GM11168 (cell line): ENCODE data around the gene CNOT1.

ENCODE experiments used
- in situ Hi-C: fragments of 300-500 bp; cut with MboI; formaldehyde crosslinking; loops from one replicate; pipeline ENCODE4 v1.12.0; 2022; ENCODE audit warnings: low sequenced_read_pairs; ENCODE audit not compliant: unreplicated experiment

CNOT1 gene

DNA sequence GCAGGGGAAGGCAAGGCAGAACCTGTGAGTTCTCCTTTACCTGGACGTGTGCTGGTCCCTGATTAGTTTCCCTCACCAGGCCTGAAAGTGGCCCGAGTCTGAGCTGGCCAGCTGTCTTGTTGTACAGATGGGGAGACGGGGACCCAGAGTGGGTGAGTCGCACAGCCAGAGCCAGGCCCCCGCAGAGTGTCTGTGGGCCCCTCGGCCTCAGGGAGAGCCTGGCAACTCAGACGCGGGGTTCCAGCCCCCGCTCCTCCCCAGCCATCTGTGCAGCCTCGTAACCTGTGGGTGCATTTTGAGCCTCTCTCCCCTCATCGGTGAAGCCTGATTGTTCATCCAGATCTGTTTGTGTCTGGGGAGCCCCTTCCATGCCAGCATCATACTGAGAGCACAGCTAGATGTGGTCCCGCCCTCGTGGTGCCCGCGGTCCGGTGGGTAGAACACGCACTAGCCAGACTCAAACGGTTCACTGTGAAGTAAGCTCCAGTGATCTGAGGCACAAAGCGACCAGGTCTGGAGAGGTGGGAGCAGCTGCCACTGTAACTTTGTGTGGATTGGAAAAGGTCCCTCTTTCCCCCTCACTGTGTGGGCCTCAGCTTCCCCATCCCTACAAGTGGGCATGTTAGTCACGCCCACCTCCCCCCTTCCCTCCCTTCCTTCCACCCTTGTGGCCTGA is 135.7 kb downstream of the CNOT1 start:
- in situ Hi-C loops, result loop anchor here (5.0 kb wide), 1 partner anchor 162 kb away; no protein-coding TSS in a partner anchor

DNA sequence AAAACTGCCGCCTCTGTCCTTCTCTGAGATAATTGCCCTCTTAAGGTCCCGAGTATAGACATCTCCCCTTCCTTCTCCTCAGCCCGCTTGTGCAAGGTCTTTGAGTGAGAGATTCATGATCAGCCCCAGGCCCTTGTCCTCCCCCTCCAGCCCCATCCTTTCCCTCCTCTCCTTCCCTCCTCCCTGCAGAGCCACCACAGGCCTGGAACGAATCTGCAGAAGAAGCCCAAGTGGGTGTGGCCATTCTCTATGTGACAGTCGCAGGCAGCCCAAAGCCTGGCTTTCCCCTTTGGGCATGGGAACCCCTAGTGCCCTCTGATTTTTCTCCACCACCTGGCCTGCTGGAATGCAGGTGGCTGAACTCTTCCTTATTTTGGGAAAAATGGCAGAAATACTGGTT is 136.9 kb downstream of the CNOT1 start:
- in situ Hi-C loops, result loop anchor here (5.0 kb wide), 1 partner anchor 160 kb away; no protein-coding TSS in a partner anchor

DNA sequence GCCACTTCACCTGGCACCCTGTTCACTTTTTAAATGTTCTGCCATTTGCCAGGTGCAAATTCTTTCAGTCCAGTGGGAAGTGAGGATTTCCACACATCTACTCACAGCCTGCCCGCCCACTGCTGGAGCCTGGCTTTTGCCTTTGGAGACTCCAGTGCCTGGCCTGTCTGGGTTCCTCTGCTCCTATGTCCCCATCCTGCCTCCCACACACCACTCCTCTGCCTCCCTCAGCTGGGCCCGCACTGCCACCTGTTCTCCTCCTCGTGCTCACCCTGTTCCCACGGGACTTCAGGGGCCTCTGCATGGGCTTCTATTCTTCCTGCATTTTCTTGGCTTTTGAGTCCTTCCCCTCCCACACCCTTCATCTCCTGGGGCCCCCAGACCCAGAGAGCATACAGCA is 137.6 kb downstream of the CNOT1 start:
- in situ Hi-C loops, result loop anchor here (5.0 kb wide), 1 partner anchor 160 kb away; no protein-coding TSS in a partner anchor

DNA sequence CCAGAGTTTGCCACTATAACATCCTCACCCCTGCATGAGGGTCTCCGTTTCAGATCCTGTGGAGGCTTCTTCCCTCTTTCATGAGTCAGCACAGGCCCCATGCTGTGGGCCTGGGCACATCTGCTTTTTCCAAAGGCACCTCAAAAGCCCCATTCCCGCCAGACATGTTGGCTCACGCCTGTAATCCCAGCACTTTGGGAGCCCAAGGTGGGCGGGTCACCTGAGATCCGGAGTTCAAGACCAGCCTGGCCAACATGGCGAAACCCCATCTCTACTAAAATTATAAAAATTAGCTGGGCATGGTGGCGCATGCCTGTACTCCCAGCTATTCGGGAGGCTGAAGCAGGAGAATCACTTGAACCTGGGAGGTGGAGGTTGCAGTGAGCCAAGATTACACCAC is 139.1 kb downstream of the CNOT1 start:
- in situ Hi-C loops, result loop anchor here (5.0 kb wide), 1 partner anchor 158 kb away; no protein-coding TSS in a partner anchor

DNA sequence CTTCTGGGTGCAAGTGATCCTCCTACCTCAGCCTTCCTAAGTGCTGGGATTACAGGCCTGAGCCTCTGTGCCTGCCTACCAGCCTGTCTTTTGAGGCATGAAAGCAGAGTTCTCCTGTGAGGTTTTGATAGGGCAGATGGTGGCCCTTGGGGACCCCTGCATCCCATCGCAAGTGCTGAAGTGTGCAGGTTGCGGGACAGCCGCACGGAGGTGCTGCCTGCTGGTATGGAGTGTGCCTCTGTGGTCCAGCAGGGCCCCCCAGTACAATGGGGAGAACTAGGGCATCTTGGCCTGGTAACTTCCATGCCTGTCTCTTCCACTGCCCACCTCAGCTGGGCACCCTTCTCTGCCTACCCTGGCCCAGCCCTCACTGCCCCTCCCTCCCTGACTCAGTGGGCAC is 139.6 kb downstream of the CNOT1 start:
- in situ Hi-C loops, result loop anchor here (5.0 kb wide), 1 partner anchor 158 kb away; no protein-coding TSS in a partner anchor

DNA sequence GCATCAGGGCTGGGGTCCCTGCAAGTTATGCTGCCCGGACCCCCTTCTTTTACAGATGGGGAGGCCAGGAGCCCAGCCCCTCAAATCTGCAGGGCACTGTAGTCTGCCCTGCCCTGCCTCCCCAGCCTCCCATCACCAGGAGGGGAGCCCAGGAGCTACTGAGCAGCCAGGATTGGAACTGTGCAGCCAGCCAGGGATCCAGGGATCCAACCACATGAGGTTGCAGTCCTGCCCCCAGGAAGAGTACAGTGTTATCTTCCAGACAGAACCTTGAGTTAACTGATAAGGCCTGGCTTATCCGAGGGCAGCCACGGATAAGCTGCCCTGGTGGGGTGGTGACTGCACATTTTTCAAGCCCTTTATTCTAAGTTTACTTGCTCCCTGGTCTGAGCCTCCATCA is 141.1 kb downstream of the CNOT1 start:
- in situ Hi-C loops, result no loop called here

DNA sequence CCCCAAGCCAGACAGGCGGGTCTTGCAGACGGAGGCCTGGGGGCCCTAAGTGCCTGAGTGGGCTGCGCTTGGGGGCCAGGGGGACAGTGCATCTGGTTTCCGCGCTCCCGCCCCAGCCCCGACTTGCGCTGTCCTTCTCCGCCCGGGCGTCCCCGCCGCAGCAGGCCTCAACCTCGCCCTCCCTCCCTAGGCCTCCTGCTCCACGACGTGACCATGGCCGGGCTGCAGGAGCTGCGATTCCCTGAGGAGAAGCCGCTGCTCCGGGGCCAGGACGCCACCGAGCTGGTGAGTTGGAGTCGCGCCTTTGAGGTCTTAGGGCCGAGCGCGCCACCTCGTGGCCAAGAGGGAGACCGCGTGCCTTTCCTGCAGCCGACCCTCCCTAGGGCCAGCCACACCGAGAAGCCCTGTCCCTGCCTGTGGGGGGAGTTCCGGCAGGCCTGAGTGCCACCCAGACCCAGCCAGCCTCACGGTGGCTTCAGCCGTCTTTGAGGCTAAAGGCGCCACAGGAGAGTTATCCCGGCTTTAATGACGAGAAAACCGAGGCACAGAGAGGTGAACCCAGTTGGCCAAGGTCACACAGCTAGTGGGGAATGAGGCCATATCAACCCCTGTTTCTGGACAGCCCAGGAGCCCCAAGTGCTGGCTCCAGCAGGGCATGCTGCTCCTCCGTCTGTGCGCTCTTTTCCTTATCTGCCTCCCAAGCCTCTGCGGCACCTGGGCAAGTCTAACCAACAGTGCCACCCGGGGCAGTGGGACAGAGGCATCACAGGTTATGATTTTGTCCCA is 141.9 kb downstream of the CNOT1 start:
- in situ Hi-C loops, result no loop called here

DNA sequence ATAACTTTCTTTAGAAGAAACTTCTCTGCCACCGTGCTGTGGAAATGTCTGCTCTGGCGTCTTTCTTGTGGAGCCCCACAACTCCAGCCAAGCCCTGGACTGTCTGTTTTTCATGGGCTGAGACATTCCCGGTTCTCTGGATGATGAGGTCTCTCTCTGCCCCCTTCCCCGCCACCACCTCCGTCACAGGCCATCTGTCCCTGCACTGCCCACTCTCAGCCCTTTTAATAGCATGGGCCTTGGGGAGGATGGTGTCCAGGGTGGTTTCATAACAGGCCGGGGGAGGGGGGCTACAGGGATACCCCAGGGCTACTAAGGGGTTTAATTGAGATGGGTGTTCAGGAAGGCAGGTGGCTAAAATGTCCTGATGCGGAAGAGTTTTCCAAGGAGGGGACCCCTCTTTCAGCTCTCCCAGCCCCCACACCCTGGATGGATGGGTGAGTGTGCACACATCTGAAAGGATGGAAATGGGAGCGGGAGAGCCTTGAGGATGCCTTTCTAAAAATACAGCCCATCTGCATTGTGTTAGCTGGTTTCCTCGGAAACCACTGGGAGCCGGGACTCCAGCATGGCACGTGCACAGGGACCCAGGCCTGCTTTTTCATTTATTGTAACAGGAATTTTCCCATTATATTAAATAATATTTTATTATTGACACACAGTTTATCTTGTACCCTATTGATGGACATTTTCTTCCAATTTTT is 144.3 kb downstream of the CNOT1 start:
- in situ Hi-C loops, result no loop called here

DNA sequence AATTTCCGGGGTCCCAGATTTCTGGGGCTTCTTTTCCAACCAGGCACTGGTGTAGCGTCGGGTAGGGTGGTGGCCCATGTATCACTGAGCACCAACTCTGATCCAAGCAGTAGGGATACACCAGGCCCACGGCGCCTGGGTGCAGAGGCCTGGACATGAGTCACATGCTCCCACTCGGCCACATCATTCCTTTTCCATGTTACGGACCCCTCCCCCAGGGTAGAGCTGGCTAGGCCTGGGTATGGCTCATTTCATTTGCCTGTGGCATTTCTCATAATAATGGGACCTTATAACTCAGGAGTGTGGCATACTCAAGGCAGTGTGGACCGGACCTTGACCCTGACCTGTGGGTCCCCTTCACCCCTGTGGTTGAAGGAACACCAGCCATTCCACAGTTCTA is 147.7 kb downstream of the CNOT1 start:
- in situ Hi-C loops, result no loop called here

DNA sequence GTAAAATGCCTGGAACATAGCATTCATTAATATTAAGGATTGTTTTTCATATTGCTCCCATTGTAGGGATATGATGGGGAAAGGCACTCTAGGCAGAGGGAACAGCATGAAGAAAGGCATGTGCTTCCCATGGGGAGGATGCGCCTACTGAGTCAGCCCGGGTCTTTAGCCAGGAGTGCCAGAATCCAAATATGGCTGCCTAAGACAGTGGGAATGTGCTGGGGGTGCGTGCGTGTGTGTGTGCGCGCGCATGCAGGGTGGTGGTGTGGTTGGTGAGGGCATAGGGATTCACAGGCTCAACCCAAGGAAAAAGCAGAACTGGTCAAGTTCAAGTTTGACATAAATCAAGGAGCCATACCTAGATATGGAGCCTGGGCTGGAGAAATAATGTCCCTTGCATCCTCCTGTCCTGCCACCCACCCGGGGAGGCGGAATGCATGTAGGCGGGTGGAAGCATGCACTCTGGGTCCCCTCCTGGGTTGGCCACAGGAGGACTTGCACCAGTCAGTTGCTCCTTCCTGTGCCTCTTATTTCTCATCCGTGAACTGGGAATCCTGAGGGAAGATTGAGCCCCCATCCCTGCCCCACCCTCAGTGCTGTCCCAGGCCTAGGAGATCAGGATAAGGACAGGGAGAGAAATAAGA is 148.3 kb downstream of the CNOT1 start:
- in situ Hi-C loops, result no loop called here

DNA sequence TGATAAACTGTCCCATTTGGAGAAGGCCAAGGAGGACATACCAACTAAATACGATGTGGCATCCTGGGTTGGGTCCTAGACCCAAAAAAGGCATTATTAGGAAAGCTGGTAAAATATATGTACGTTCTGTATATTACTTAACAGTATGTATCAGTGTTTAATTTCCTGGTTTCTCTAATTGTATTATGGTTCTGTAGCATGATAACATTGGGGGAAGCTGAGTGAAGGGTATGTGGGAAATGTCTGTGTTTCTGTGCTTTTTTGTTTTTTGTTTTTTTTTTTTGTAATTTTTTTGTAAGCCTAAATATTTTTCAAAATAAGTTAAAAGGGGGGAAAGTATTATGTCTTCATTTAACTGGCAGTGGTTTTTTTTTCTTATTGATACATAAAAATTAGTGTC is 151.2 kb downstream of the CNOT1 start:
- in situ Hi-C loops, result no loop called here

DNA sequence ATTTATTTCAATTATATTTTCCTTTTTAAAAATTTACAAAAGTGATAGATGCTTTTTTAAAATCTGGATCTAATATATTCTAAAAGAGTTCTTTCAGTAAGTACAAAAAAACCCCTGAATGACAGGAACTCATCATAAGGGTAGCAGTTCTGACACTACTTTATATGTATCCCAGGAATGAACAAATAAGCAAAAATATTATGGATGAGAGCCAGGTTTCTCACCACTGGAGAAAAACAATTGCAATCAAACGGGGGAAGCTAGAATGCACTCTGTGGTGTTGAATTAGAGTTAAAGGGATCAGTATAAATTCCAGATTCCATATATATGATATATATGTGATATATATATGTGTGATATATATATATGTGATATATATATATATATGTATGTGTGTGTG is 152.8 kb downstream of the CNOT1 start:
- in situ Hi-C loops, result no loop called here

DNA sequence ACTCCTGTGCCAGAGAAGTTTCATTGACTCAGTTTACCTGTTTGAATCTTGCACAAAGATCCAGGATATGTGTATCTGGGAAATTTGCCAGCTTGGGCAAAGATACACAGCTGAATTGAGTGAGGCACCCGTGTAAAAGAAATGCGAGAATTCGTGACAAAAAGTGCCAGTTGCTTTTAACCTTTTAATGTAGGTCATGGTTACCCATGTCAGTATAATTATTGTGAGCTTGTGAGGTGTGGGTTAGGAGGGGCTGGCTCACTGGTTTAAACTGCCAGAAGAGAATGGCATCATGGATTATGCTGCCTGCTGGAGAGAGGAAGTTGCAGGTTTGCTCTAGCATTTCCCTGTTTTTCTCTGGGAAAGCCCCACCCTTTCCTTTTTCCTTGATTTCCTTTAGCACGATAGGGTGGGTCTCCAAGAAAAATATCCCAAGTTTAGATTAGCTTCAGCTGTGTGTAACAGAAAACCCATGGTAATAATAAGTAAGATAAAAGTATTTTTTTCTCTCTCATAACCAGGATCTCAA is 154.5 kb downstream of the CNOT1 start:
- in situ Hi-C loops, result no loop called here

DNA sequence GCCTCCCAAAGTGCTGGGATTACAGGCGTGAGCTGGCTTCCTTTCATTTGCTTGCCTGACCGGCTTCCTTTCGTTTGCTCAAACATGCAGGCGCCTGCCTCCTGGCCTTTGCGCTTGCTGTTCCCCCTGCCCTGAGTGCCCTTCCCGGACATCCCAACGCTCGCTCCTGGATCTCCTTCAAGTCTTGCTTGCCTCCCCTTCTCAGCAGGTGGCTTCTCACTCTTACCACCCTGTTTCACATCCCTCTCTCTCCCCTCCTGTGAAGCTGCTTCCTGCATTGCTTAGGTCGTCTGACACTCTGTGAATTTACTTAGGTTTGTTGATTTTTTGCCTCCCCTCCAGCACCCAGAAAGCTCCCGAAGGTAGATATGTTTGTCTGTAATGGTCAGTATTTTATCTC is 155.3 kb downstream of the CNOT1 start:
- in situ Hi-C loops, result no loop called here

DNA sequence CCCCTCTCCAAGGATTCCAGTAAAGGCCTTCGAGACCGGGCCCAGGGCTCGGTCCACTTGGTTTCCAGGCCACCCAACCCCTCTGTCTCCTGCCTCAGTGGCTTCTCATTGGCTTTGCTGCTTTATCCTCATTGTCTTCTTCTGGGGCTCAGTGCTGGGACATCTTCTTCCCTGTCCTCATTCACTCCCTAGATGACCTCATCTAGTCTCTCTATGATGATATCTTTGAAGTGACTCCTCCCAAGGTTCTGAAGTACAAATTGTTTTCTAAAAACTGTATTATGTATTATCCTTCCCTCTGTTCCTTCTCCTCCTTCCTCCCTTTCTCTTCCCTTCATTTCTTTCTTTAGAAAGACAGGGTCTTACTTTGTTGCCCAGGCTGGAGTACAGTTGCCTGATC is 156.8 kb downstream of the CNOT1 start:
- in situ Hi-C loops, result no loop called here

DNA sequence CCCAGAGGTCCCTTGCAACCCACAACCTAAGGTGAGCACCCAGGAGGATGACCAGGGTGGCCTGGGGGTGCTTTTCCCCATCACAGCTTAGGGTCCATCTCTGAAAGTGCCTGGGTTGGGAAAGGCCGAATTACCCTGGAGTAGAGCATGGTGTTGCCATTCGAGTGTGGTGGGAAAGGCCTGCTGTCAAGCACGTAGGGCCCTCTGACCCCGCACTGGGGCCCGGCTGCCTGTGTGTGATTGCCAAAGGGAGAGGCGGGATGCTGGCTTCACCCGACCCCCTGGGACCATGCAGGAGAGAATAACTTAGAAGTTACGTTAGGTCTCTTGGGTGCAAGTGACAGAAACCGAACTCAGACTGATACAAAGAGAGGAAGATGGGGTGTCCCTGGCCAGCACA is 157.4 kb downstream of the CNOT1 start:
- in situ Hi-C loops, result no loop called here

DNA sequence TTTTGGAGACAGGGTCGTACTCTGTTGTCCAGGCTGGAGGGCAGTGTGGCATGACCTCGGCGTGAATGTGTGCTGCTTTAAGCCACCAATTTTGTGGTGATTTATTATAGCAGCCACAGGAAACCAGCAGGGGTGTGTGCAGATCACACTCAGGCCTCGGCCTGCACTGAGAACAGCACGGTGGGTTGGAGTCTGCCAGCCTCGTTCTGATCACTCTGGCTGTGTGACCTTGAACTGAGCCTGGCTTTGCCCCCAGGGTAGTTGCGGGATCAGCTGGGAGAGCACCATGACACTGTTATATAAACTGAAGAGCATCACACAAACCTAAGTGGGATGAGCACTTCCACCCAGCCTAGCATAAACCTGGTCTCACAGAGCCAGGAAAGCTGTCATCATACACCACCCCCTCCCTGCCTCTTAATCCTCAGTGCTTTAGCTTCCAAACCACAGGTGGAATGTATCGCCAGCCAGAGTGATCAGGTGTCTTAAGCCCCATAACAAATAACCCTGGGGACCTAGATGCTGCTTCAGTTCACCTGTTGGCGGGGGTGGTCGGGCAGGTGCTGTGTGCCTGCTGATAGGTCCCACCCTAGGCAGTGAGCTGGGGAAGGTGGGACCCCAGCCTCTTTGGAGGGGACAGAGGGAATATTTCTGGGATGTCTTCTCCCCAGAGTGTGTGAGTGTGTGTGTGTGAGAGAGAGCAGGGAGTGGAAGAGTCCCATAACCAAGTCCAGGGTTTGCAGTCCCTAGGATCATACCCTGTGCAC is 158.2 kb downstream of the CNOT1 start:
- in situ Hi-C loops, result no loop called here
